Left lung (tissue), 10 donors: ENCODE results near the gene MYL11. TPM values are rescaled to one million over a fixed set of nuclear protein-coding genes. Genes with fewer than 3 reads are reported as not detected.

Experiments used
- ATAC-seq: fragments of 200-7000 bp; cut with Tn5 transposase; one replicate; pipeline ENCODE4 v1.9.1; 2020; ENCODE audit warnings: moderate library complexity
- DNase-seq, 4 donors: peaks; one replicate each; pipeline ENCODE4 v3.0.0-alpha.2; 2013 to 2020
- H3K27ac ChIP-seq, 2 donors: fragments of 200-600 bp; sonication (generic) in 1 of 2; one replicate each; pipeline versions ENCODE4 v1.5.0 to v1.8.0; 2020 to 2021
- H3K27me3 ChIP-seq, 2 donors: fragments of 200-600 bp; sonication (generic) in 1 of 2; one replicate each; pipeline versions ENCODE4 v1.5.0 to v1.8.0; 2020 to 2021
- H3K36me3 ChIP-seq, 2 donors: fragments of 200-600 bp; sonication (generic) in 1 of 2; one replicate each; pipeline versions ENCODE4 v1.5.0 to v1.8.0; 2020 to 2021
- H3K4me1 ChIP-seq, 2 donors: fragments of 200-600 bp; one replicate each; pipeline ENCODE4 v1.8.0; 2021
- H3K4me3 ChIP-seq, 2 donors: fragments of 200-600 bp; sonication (generic) in 1 of 2; one replicate each; pipeline versions ENCODE4 v1.5.0 to v1.8.0; 2020 to 2021; ENCODE audit warnings: mild to moderate bottlenecking in 1 of 2
- H3K9me3 ChIP-seq, 2 donors: fragments of 200-600 bp; sonication (generic) in 1 of 2; one replicate each; pipeline versions ENCODE4 v1.5.0 to v1.8.0; 2020 to 2021
- CTCF ChIP-seq, 2 donors: fragments of 200-600 bp; sonication (generic) in 1 of 2; IDR thresholded peaks; one replicate each; pipeline versions ENCODE4 v1.5.0 to v1.8.0; 2021; ENCODE audit warnings: antibody characterized with exemption in 2 of 2
- intact Hi-C, 2 donors: fragments of 100-400 bp; cut with DNase I; formaldehyde crosslinking; loops; one replicate each; pipeline versions ENCODE4 v1.11.2 to v1.14.2; 2022
- polyA plus RNA-seq, 6 donors: library from polyadenylated mRNA; unstranded; fragments of 120-200 nt; gene quantifications; one replicate each; pipeline ENCODE4 v1.2.1, GENCODE V29; 2013; ENCODE audit not compliant: insufficient read length in 6 of 6
- total RNA-seq, 2 donors: library from RNA; stranded (reverse); fragmentation: NEBNext Ultra II Directional; extraction: Animal tissue kit (Norgen Biotek cat#: 25700); gene quantifications; one replicate each; pipeline ENCODE4 v1.2.1, GENCODE V29; 2021
- donor health status: DM: no; HTN: yes; CAD: no.
- donor health status: DM: no; HTN: no; CAD: no.

MYL11 gene
- total and polyA plus RNA-seq, 8 donors, result 0.27 to 1.6 (median 0.71) TPM; not detected in 3

- Histone ChIP-seq H3K4me1 (peaks cover 22 to 54% of the 10 kb centered on the region in 2 donors), H3K27ac (peak overlapping the region; percentile 98), H3K36me3 (peaks cover 0 to 72% of the 10 kb centered on the region in 2 donors), H3K4me3 (peak overlapping the region; percentile 72 to 92), H3K9me3 (no peaks in the 10 kb centered on the region), H3K27me3 (no peaks in the 10 kb centered on the region)
- intact Hi-C loops, result no loop called here
- DNase-seq (no peak), ATAC-seq (no peak)
- TF ChIP-seq CTCF (IDR thresholded peaks at IDR 0.05), result no peak
These were observed 18.7 kb upstream of the MYL11 start for GRCh38 chr16:30355954-30356308.

- peaks cover 0 to 72% of the 10 kb centered on the region in 2 donors for H3K36me3 ChIP-seq
- H3K4me3 ChIP-seq, result peak overlapping the region; percentile 72 to 92
- TF ChIP-seq CTCF (IDR thresholded peaks at IDR 0.05), result no peak
These were observed 18.1 kb upstream of the MYL11 start for GRCh38 chr16:30356401-30357084.

GRCh38 chr16:30357085-30357714 is 17.4 kb upstream of the MYL11 start:
- Histone ChIP-seq H3K36me3 (peaks cover 0 to 72% of the 10 kb centered on the region in 2 donors), H3K9me3 (no peaks in the 10 kb centered on the region), H3K4me1 (peaks cover 15 to 41% of the 10 kb centered on the region in 2 donors), H3K4me3 (no peak overlapping the region), H3K27ac (peak overlapping the region in 1 of 2 donors; percentile 98), H3K27me3 (no peaks in the 10 kb centered on the region)
- no peak for TF ChIP-seq CTCF (IDR thresholded peaks at IDR 0.05)
- DNase-seq (peak in 1 of 4 donors; percentile 11), ATAC-seq (no peak)
- intact Hi-C loops, result no loop called here

More at GRCh38 chr16:30356401-30357084, 18.1 kb upstream of the MYL11 start:
- peak overlapping the region; percentile 98 for H3K27ac ChIP-seq
- ATAC-seq (no peak), DNase-seq (peak in 2 of 4 donors; percentile 34 to 63)
- intact Hi-C loops, result no loop called here
- no peaks in the 10 kb centered on the region for H3K9me3 ChIP-seq
- peaks cover 22 to 48% of the 10 kb centered on the region in 2 donors for H3K4me1 ChIP-seq
- no peaks in the 10 kb centered on the region for H3K27me3 ChIP-seq

GRCh38 chr16:30357715-30358576 is 16.7 kb upstream of the MYL11 start:
- no peaks in the 10 kb centered on the region for H3K27me3 ChIP-seq
- H3K36me3 ChIP-seq, result peaks cover 0 to 72% of the 10 kb centered on the region in 2 donors
- no peak for TF ChIP-seq CTCF (IDR thresholded peaks at IDR 0.05)
- ATAC-seq (no peak), DNase-seq (peak in 2 of 4 donors; percentile 29 to 55)
- H3K4me1 ChIP-seq, result peaks cover 11 to 34% of the 10 kb centered on the region in 2 donors
- H3K9me3 ChIP-seq, result no peaks in the 10 kb centered on the region
- H3K4me3 ChIP-seq, result no peak overlapping the region
- intact Hi-C loops, result no loop called here
- peak overlapping the region in 1 of 2 donors; percentile 15 for H3K27ac ChIP-seq
